Measurements from ENCODE around the gene PTPRR. TPM values are rescaled to one million over a fixed set of nuclear protein-coding genes. Genes with fewer than 3 reads are reported as not detected.

Gene PTPRR
- total and polyA plus RNA-seq, 12 donors = 0.11 to 3.7 (median 0.56) TPM; not detected in 1

GRCh38 chr12:70667253-70667652 is 253.3 kb downstream of the PTPRR start:
- WGBS, 4 donors = 73 to 93% (median 87%) methylated on average over 2 of the region's 2 CpGs
- no peak for TF ChIP-seq POLR2A (IDR thresholded peaks at IDR 0.05)
- TF ChIP-seq CTCF (IDR thresholded peaks at IDR 0.05) = no peak
- Histone ChIP-seq H3K4me1 (replicated peaks in 1 of 2) (peaks cover 0 to 4% of the 10 kb centered on the region in 2 donors), H3K36me3 (replicated peaks in 1 of 2) (no peaks in the 10 kb centered on the region), H3K27ac (no peak overlapping the region), H3K9me3 (replicated peaks in 1 of 3) (no peaks in the 10 kb centered on the region), H3K27me3 (peaks cover 4% of the 10 kb centered on the region), H3K4me3 (no peak overlapping the region)
- intact Hi-C loops (cut with DNase I) = no loop called here
- DNase-seq = no peak

GRCh38 chr12:70666364-70666763 is 254.2 kb downstream of the PTPRR start:
- DNase-seq = no peak
- H3K4me3 ChIP-seq = no peak overlapping the region
- no peaks in the 10 kb centered on the region for H3K9me3 ChIP-seq (replicated peaks in 1 of 3)
- H3K4me1 ChIP-seq (replicated peaks in 1 of 2) = peaks cover 0 to 4% of the 10 kb centered on the region in 2 donors
- H3K27me3 ChIP-seq = peaks cover 4% of the 10 kb centered on the region
- intact Hi-C loops (cut with DNase I) = no loop called here
- TF ChIP-seq POLR2A (IDR thresholded peaks at IDR 0.05) (no peak), CTCF (IDR thresholded peaks at IDR 0.05) (no peak)
- H3K36me3 ChIP-seq (replicated peaks in 1 of 2) = no peaks in the 10 kb centered on the region
- H3K27ac ChIP-seq = no peak overlapping the region
- 92 to 98% (median 94%) methylated on average over 1 of the region's 1 CpG for WGBS, 4 donors

- Histone ChIP-seq H3K9me3 (replicated peaks in 1 of 3) (no peaks in the 10 kb centered on the region), H3K36me3 (replicated peaks in 1 of 2) (no peaks in the 10 kb centered on the region), H3K27me3 (peaks cover 4% of the 10 kb centered on the region), H3K4me1 (replicated peaks in 1 of 2) (peaks cover 0 to 4% of the 10 kb centered on the region in 2 donors), H3K27ac (no peak overlapping the region), H3K4me3 (no peak overlapping the region)
- intact Hi-C loops (cut with DNase I) = no loop called here
- 45 to 51% (median 48%) methylated on average over 7 of the region's 7 CpGs for WGBS, 4 donors
- no peak for TF ChIP-seq POLR2A (IDR thresholded peaks at IDR 0.05)
- no peak for TF ChIP-seq CTCF (IDR thresholded peaks at IDR 0.05)
- no peak for DNase-seq
Measured at GRCh38 chr12:70664465-70664881, 256.1 kb downstream of the PTPRR start.

- WGBS, 4 donors = 95 to 100% (median 97%) methylated on average over 1 of the region's 1 CpG
Measured at GRCh38 chr12:70663838-70664237, 256.7 kb downstream of the PTPRR start.

More at GRCh38 chr12:70663838-70664237, 256.7 kb downstream of the PTPRR start:
- no peak for DNase-seq
- no peaks in the 10 kb centered on the region for H3K36me3 ChIP-seq (replicated peaks in 1 of 2)
- peaks cover 0 to 4% of the 10 kb centered on the region in 2 donors for H3K4me1 ChIP-seq (replicated peaks in 1 of 2)
- H3K27me3 ChIP-seq = peaks cover 4% of the 10 kb centered on the region
- no peak overlapping the region for H3K4me3 ChIP-seq
- TF ChIP-seq POLR2A (IDR thresholded peaks at IDR 0.05) (no peak), CTCF (IDR thresholded peaks at IDR 0.05) (no peak)
- no peaks in the 10 kb centered on the region for H3K9me3 ChIP-seq (replicated peaks in 1 of 3)
- no peak overlapping the region for H3K27ac ChIP-seq
- intact Hi-C loops (cut with DNase I) = no loop called here

Data from adrenal gland (tissue), 12 donors.